Cardiac muscle cell (in vitro differentiated cells and primary cell): ENCODE results near the gene UTP11. TPM values are rescaled to one million over a fixed set of nuclear protein-coding genes. Genes with fewer than 3 reads are reported as not detected.

ENCODE experiments used
- DNase-seq, 2 donors: peaks; one replicate each; pipeline versions ENCODE4 v3.0.0 to v3.0.0-alpha.2; 2010 to 2017; ENCODE audit warnings: low read depth in 1 of 2, low spot score in 1 of 2
- H3K27ac ChIP-seq: fragments of 200-600 bp; sonication (generic); 2 replicates; pipeline ENCODE4 v1.5.1; 2016
- H3K27me3 ChIP-seq: fragments of 200-600 bp; sonication (generic); 2 replicates; pipeline ENCODE4 v1.6.0; 2016; ENCODE audit warnings: control low read depth
- H3K36me3 ChIP-seq: fragments of 200-600 bp; sonication (generic); 2 replicates; pipeline ENCODE4 v1.5.1; 2016; ENCODE audit warnings: control low read depth
- H3K4me1 ChIP-seq: fragments of 200-600 bp; sonication (generic); 2 replicates; pipeline ENCODE4 v1.8.1; 2017; ENCODE audit warnings: low read depth, mild to moderate bottlenecking, mixed run types
- H3K4me3 ChIP-seq: fragments of 200-600 bp; sonication (generic); 2 replicates; pipeline ENCODE4 v1.5.1; 2016; ENCODE audit warnings: mild to moderate bottlenecking
- H3K9me3 ChIP-seq: fragments of 200-600 bp; sonication (generic); 2 replicates; pipeline ENCODE4 v1.5.1; 2017; ENCODE audit warnings: low read depth, mild to moderate bottlenecking, control low read depth
- CTCF ChIP-seq: IDR thresholded peaks from 2 replicates; pipeline ENCODE4 v1.5.1; 2012; ENCODE audit warnings: low read depth, mild to moderate bottlenecking, low read length
- polyA plus RNA-seq: library from polyadenylated mRNA; unstranded; fragments of >200 nt; fragmentation: Nextera tagmentation; extraction: Ambion mirVana; gene quantifications from 2 replicates; pipeline ENCODE4 v1.2.1, GENCODE V29; 2016
- total RNA-seq: library from RNA; depleted of rRNA; stranded (reverse); fragments of >200 nt; gene quantifications from 2 replicates; pipeline ENCODE4 v1.2.3, GENCODE V29; 2016

Gene UTP11
- total and polyA plus RNA-seq, 2 experiments from 2014 or later = 57.0 to 57.7 TPM

DNA sequence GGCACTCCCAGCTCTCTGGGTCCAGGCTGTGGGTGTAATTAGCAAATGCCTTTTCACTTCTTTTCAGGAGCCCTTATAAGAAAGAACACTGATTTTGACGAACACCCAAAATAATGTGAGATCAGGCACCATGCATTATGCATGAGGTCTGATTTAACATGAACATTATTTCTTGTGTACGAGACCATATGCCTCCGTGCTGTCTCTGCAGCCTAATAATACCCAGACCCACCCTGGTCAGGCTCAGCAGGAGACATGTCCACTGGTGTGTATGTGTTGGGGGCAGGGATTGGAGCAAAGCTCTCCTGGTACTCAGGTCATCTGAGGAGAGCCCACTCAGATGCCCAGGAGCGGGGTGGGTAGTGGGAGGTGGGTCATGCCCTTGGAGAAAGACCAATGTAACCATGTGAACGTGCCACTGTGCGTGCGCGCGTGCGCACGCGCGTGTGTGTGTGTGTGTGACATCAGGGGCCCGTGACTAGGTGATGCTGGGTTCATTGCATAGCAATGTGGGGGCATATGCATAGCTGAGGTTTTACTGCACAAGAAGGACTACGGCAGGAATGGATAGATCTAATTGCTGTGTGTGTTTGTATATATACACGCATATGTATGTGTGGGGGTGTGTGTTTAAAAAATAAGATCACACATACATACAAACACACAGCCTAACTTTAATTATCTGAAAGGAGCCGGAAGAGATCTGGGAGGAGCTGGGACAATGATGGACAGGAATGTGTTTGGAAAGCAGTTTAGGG is 27.0 kb downstream of the UTP11 start:
- no peaks in the 10 kb centered on the region for H3K4me1 ChIP-seq
- H3K4me3 ChIP-seq = no peak overlapping the region
- no peaks in the 10 kb centered on the region for H3K36me3 ChIP-seq
- H3K27me3 ChIP-seq = peaks cover 31% of the 10 kb centered on the region
- DNase-seq = no peak
- no peak overlapping the region for H3K27ac ChIP-seq
- H3K9me3 ChIP-seq = no peaks in the 10 kb centered on the region
- TF ChIP-seq CTCF = no peak

- Histone ChIP-seq H3K36me3 (no peaks in the 10 kb centered on the region), H3K4me1 (no peaks in the 10 kb centered on the region), H3K4me3 (no peak overlapping the region), H3K27me3 (peaks cover 55% of the 10 kb centered on the region), H3K9me3 (no peaks in the 10 kb centered on the region), H3K27ac (no peak overlapping the region)
- DNase-seq = no peak
- TF ChIP-seq CTCF = no peak
Measured at GRCh38 chr1:38041936-38042834, 29.7 kb downstream of the UTP11 start.

- Histone ChIP-seq H3K9me3 (no peaks in the 10 kb centered on the region), H3K36me3 (no peaks in the 10 kb centered on the region), H3K4me1 (no peaks in the 10 kb centered on the region), H3K4me3 (no peak overlapping the region), H3K27me3 (peaks cover 65% of the 10 kb centered on the region), H3K27ac (no peak overlapping the region)
- no peak for DNase-seq
- TF ChIP-seq CTCF = no peak
Measured at GRCh38 chr1:38043036-38043747, 30.7 kb downstream of the UTP11 start.

- Histone ChIP-seq H3K4me3 (no peak overlapping the region), H3K27ac (no peak overlapping the region), H3K9me3 (no peaks in the 10 kb centered on the region), H3K4me1 (no peaks in the 10 kb centered on the region), H3K36me3 (no peaks in the 10 kb centered on the region), H3K27me3 (peaks cover 76% of the 10 kb centered on the region)
- TF ChIP-seq CTCF = no peak
- no peak for DNase-seq
Measured at GRCh38 chr1:38044221-38045215, 32.0 kb downstream of the UTP11 start.
